ENCODE measurements around the gene FGFR1OP2.

Gene FGFR1OP2

DNA sequence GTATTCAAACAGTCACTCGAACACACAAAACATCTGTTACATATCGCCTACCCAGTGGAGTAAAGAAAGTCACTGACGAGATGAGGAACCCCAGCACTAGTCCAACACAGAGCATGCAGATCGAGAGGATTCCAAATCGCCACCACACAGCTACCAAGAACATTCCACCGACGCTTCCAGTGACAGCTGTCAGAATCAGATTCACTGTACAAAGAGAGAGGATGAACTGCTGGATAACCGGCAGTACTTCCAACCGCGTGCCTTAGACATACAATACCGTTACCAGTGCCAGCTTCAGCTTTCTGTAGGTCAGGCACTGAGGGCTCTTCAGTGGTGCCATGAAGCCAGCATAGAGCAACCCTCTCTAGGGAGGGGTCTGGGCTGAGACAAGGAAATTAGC lies 41.5 kb downstream of the FGFR1OP2 start (continued):
- TF ChIP-seq PRDM4 (tag by site-specific recombination; IDR thresholded peaks at IDR 0.05), result no peak

DNA sequence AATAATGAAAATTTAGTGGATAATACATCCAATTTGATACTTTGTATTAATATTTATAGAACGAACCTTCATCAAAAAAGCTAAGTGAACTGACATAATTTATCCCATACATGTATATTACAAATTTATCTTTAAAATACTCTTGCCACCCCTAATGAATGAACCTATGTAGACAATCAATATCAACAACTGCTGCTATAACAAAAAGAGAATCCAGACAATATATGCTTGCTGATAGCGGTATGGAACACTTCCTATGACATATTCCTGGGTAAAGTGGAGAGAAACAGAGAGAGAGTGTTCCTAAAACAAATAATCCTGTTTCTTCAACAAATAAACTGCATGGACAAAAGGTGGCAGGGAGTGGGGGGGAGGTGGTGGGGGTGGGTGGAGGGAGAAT lies 44.6 kb downstream of the FGFR1OP2 start:
- H3K27ac ChIP-seq (ENCODE audit: extremely low read depth, low read depth, low read length), result no peak overlapping the region
- no peak overlapping the region for H3K4me3 ChIP-seq (ENCODE audit: low read depth, low read length)
- H3K4me1 ChIP-seq (ENCODE audit: control insufficient read depth, insufficient read depth, low read length), result peaks cover 4% of the 10 kb centered on the region; the same call in 1 of the 2 replicates
- no peak for TF ChIP-seq ZXDB (tag by site-specific recombination; IDR thresholded peaks at IDR 0.05)
- no peak for TF ChIP-seq ZNF23 (tag by site-specific recombination; IDR thresholded peaks at IDR 0.05; ENCODE audit: borderline replicate concordance)
- TF ChIP-seq ZNF670 (tag by site-specific recombination; IDR thresholded peaks at IDR 0.05; ENCODE audit: low read depth), result no peak
- no peak for TF ChIP-seq ZNF571 (tag by site-specific recombination; IDR thresholded peaks at IDR 0.05)
- TF ChIP-seq ZNF248 (tag by site-specific recombination; IDR thresholded peaks at IDR 0.05), result no peak
- TF ChIP-seq ZNF292 (tag by site-specific recombination; IDR thresholded peaks at IDR 0.05; ENCODE audit: borderline replicate concordance, low read depth), result no peak
- ChIA-PET CTCF (no interaction called here), POLR2A (no interaction called here)
- H3K36me3 ChIP-seq (ENCODE audit: control insufficient read depth in 2 of 2, insufficient read depth in 1 of 2, low read length in 2 of 2), result peaks cover 8 to 57% of the 10 kb centered on the region in 2 experiments
- no peaks in the 10 kb centered on the region for H3K9me3 ChIP-seq (ENCODE audit: control insufficient read depth, insufficient read depth, low read depth, low read length)

DNA sequence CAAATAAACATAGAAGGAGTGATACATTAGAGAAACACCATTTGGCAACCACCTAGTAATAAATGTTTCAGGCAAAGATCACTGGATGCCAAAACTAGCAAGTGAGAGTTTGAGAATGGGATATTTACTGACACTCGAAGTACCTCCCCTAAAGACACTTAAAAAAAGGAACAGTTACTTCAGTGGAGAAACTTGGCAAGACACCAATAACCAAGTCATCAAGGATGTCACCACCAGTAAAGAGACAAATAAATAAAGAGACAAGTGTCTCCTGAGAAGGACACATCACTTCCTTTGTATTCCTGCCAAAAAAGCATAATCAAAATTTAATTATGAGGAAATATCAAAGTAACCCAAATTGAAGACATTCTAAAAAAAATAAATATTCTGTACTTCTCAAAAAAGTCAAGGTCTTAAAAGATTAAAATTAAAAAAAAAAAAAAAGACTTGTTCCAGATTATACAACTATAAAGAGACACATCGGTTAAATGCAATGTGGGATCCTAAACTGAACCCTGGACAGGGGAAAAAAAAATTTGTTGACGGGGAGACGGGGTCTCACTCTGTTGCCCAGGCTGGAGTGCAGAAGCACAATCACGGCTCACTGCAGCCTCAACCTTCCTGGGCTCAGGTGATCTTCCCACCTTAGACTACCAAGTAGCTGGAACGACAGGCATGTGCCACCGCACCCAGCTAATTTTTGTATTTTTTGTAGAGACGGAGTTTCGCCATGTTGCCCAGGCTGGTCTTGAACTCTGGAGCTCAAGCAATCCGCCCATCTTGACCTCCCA lies 49.6 kb downstream of the FGFR1OP2 start:
- Histone ChIP-seq H3K9me3 (ENCODE audit: control insufficient read depth, insufficient read depth, low read depth, low read length) (no peaks in the 10 kb centered on the region), H3K27ac (ENCODE audit: extremely low read depth, low read depth, low read length) (no peak overlapping the region), H3K4me3 (ENCODE audit: low read depth, low read length) (no peak overlapping the region), H3K36me3 (ENCODE audit: control insufficient read depth in 2 of 2, insufficient read depth in 1 of 2, low read length in 2 of 2) (peaks cover 22 to 46% of the 10 kb centered on the region in 2 experiments), H3K4me1 (ENCODE audit: control insufficient read depth, insufficient read depth, low read length) (peaks cover 4% of the 10 kb centered on the region; the same call in 1 of the 2 replicates)
- peak; percentile 35; the same call in 1 of the 2 replicates for TF ChIP-seq ZNF629 (tag by site-specific recombination; IDR thresholded peaks at IDR 0.05)
- TF ChIP-seq, protein P1, sequence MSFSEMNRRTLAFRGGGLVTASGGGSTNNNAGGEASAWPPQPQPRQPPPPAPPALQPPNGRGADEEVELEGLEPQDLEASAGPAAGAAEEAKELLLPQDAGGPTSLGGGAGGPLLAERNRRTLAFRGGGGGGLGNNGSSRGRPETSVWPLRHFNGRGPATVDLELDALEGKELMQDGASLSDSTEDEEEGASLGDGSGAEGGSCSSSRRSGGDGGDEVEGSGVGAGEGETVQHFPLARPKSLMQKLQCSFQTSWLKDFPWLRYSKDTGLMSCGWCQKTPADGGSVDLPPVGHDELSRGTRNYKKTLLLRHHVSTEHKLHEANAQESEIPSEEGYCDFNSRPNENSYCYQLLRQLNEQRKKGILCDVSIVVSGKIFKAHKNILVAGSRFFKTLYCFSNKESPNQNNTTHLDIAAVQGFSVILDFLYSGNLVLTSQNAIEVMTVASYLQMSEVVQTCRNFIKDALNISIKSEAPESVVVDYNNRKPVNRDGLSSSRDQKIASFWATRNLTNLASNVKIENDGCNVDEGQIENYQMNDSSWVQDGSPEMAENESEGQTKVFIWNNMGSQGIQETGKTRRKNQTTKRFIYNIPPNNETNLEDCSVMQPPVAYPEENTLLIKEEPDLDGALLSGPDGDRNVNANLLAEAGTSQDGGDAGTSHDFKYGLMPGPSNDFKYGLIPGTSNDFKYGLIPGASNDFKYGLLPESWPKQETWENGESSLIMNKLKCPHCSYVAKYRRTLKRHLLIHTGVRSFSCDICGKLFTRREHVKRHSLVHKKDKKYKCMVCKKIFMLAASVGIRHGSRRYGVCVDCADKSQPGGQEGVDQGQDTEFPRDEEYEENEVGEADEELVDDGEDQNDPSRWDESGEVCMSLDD (tag by site-specific recombination; IDR thresholded peaks at IDR 0.05), result no peak
- TF ChIP-seq ZNF549 (tag by site-specific recombination; IDR thresholded peaks at IDR 0.05), result 0 out of 2 replicates have a peak, but pooled peaks have one; percentile 11
- no peak for TF ChIP-seq ZBTB17 (tag by site-specific recombination; IDR thresholded peaks at IDR 0.05)
- TF ChIP-seq FEZF1 (tag by site-specific recombination; IDR thresholded peaks at IDR 0.05), result peak; percentile 54
- TF ChIP-seq, protein P2, sequence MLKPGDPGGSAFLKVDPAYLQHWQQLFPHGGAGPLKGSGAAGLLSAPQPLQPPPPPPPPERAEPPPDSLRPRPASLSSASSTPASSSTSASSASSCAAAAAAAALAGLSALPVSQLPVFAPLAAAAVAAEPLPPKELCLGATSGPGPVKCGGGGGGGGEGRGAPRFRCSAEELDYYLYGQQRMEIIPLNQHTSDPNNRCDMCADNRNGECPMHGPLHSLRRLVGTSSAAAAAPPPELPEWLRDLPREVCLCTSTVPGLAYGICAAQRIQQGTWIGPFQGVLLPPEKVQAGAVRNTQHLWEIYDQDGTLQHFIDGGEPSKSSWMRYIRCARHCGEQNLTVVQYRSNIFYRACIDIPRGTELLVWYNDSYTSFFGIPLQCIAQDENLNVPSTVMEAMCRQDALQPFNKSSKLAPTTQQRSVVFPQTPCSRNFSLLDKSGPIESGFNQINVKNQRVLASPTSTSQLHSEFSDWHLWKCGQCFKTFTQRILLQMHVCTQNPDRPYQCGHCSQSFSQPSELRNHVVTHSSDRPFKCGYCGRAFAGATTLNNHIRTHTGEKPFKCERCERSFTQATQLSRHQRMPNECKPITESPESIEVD (tag by site-specific recombination; IDR thresholded peaks at IDR 0.05), result 0 out of 2 replicates have a peak, but pooled peaks have one; percentile 21
- TF ChIP-seq ZFP37 (tag by site-specific recombination; IDR thresholded peaks at IDR 0.05), result no peak
- 0 out of 2 replicates have a peak, but pooled peaks have one; percentile 24 for TF ChIP-seq ZEB2 (tag by site-specific recombination; IDR thresholded peaks at IDR 0.05)
- peak; percentile 68; the same call in 1 of the 2 replicates for TF ChIP-seq OVOL3 (tag by site-specific recombination; IDR thresholded peaks at IDR 0.05)
- TF ChIP-seq HIC1 (tag by site-specific recombination; IDR thresholded peaks at IDR 0.05), result 0 out of 2 replicates have a peak, but pooled peaks have one; percentile 15
- 0 out of 2 replicates have a peak, but pooled peaks have one; percentile 20 for TF ChIP-seq ZXDB (tag by site-specific recombination; IDR thresholded peaks at IDR 0.05)
- peak; percentile 85 for TF ChIP-seq ZNF121 (tag by site-specific recombination; IDR thresholded peaks at IDR 0.05)
- peak; percentile 85 for TF ChIP-seq GLIS1 (tag by site-specific recombination; IDR thresholded peaks at IDR 0.05)
- 0 out of 2 replicates have a peak, but pooled peaks have one; percentile 21 for TF ChIP-seq ZNF394 (tag by site-specific recombination; IDR thresholded peaks at IDR 0.05; ENCODE audit: borderline replicate concordance)
- ChIA-PET POLR2A (no interaction called here), CTCF (interaction anchor here (1.4 kb wide), 1 partner anchor 27 kb away, joined by 3 read pairs; the partner anchor contains the start of gene TM7SF3)
